Endothelial cell of umbilical vein (primary cell): Measurements from ENCODE around the gene NELL2. TPM values are rescaled to one million over a fixed set of nuclear protein-coding genes. Genes with fewer than 3 reads are reported as not detected.

Source experiments
- BruUV-seq: library from RNA; stranded (reverse); fragments of 400-500 nt; replicated peaks from 2 replicates; lab custom pipeline; 2021; lab: Mats Ljungman, UMichigan
- CTCF ChIA-PET: fragments of 300-600, 350-600 bp; sonication (Branson Sonifier 250); formaldehyde crosslinking; loops from one replicate; lab custom pipeline; 2021; ENCODE audit warnings: antibody characterized with exemption, inconsistent platforms; lab: Charles Lee
- POLR2A ChIA-PET: fragments of 300-600, 350-600 bp; sonication (Branson Sonifier 250); formaldehyde crosslinking; loops from one replicate; lab custom pipeline; 2021; ENCODE audit warnings: antibody characterized with exemption, inconsistent platforms; lab: Charles Lee
- DNase-seq: peaks from one replicate; pipeline ENCODE4 v3.0.0-alpha.2; 2011; ENCODE audit warnings: low read depth, low spot score
- FAIRE-seq: peaks from 2 replicates; lab custom pipeline; 2011; peaks lifted over from hg19 to GRCh38; lab: Jason Lieb, UNC
- H2AFZ ChIP-seq: 2 replicates; pipeline ENCODE4 v1.6.0; 2012; ENCODE audit warnings: low read depth, low read length, control low read depth, inconsistent platforms
- H3K27ac ChIP-seq: 2 replicates; pipeline ENCODE4 v1.5.1; 2011; ENCODE audit warnings: low read depth, mild to moderate bottlenecking, control low read depth, low read length, moderate library complexity; ENCODE audit not compliant: insufficient read depth
- H3K27me3 ChIP-seq, 2 experiments: 2 replicates each; pipeline versions ENCODE4 v1.6.0 to v1.6.1; 2011; ENCODE audit warnings: low read length in 2 of 2, mixed read lengths in 1 of 2; ENCODE audit not compliant: control insufficient read depth in 2 of 2, insufficient read depth in 2 of 2
- H3K36me3 ChIP-seq, 2 experiments: 2 replicates in 1 of 2; 3 replicates in 1 of 2; pipeline ENCODE4 v1.5.1; 2011; ENCODE audit warnings: low read length in 2 of 2, mild to moderate bottlenecking in 1 of 2, moderate library complexity in 1 of 2; ENCODE audit not compliant: control insufficient read depth in 2 of 2, insufficient read depth in 2 of 2; ENCODE audit errors: extremely low read depth in 1 of 2
- H3K4me1 ChIP-seq: 3 replicates; pipeline ENCODE4 v1.5.1; 2011; ENCODE audit warnings: mild to moderate bottlenecking, low read length; ENCODE audit not compliant: control insufficient read depth, insufficient read depth; ENCODE audit errors: extremely low read depth
- H3K4me2 ChIP-seq: 2 replicates; pipeline ENCODE4 v1.6.1; 2011; ENCODE audit warnings: low read length, control low read depth, mixed read lengths; ENCODE audit not compliant: insufficient read depth
- H3K4me3 ChIP-seq, 3 experiments: fragments of 200-600 bp in 1 of 3; sonication (generic), shearing (Covaris generic) in 1 of 3; replicated peaks in 1 of 3; 2 replicates each; pipeline ENCODE4 v1.5.1; 2011 to 2016; ENCODE audit warnings: control low read depth in 3 of 3, low read length in 3 of 3, mild to moderate bottlenecking in 2 of 3, inconsistent platforms in 1 of 3, low read depth in 1 of 3, moderate library complexity in 1 of 3; ENCODE audit not compliant: insufficient read depth in 1 of 3
- H3K79me2 ChIP-seq: 2 replicates; pipeline ENCODE4 v1.6.0; 2012; ENCODE audit warnings: low read length, inconsistent platforms; ENCODE audit not compliant: control insufficient read depth, insufficient read depth
- H3K9ac ChIP-seq: replicated peaks from 2 replicates; pipeline ENCODE3; 2011; ENCODE audit warnings: low read length, control low read depth; ENCODE audit not compliant: insufficient read depth; ENCODE audit errors: extremely low read depth
- H3K9me1 ChIP-seq: replicated peaks from 3 replicates; pipeline ENCODE4 v1.6.0; 2011; ENCODE audit warnings: mild to moderate bottlenecking, low read length; ENCODE audit not compliant: control insufficient read depth, insufficient read depth; ENCODE audit errors: extremely low read depth
- H3K9me3 ChIP-seq: replicated peaks from 2 replicates; pipeline ENCODE4 v1.5.1; 2012; ENCODE audit warnings: low read length, inconsistent platforms; ENCODE audit not compliant: control insufficient read depth, insufficient read depth
- H4K20me1 ChIP-seq: replicated peaks from 2 replicates; pipeline ENCODE3; 2011; ENCODE audit warnings: mild to moderate bottlenecking, low read length; ENCODE audit not compliant: control insufficient read depth, insufficient read depth; ENCODE audit errors: extremely low read depth
- CTCF ChIP-seq, 2 donors: IDR thresholded peaks; 1 replicate in 1 of 2; 2 replicates in 1 of 2; pipeline ENCODE4 v1.5.1; 2011; ENCODE audit warnings: low read length in 2 of 2, mild to moderate bottlenecking in 2 of 2, moderate library complexity in 2 of 2, control low read depth in 1 of 2, inconsistent platforms in 1 of 2, low read depth in 1 of 2; ENCODE audit not compliant: insufficient read depth in 1 of 2; ENCODE audit errors: extremely low read depth in 1 of 2
- EZH2 ChIP-seq: IDR thresholded peaks from 2 replicates; pipeline ENCODE4 v1.6.1; 2012; ENCODE audit warnings: borderline replicate concordance, low read depth, mild to moderate bottlenecking, moderate library complexity, low read length, inconsistent platforms; ENCODE audit not compliant: severe bottlenecking
- FOS ChIP-seq: IDR thresholded peaks from 2 replicates; pipeline ENCODE4 v1.6.1; 2011; ENCODE audit warnings: mild to moderate bottlenecking, low read length, moderate library complexity, borderline replicate concordance; ENCODE audit not compliant: insufficient read depth
- GATA2 ChIP-seq: IDR thresholded peaks from 2 replicates; pipeline ENCODE4 v1.7.0; 2011; ENCODE audit warnings: low read depth, mild to moderate bottlenecking, moderate library complexity, mixed read lengths, low read length; ENCODE audit not compliant: insufficient read length, insufficient read depth
- JUN ChIP-seq: IDR thresholded peaks from 2 replicates; pipeline ENCODE4 v1.6.1; 2011; ENCODE audit warnings: borderline replicate concordance, low read depth; ENCODE audit not compliant: insufficient read length, insufficient read depth
- MAX ChIP-seq: IDR thresholded peaks from 2 replicates; pipeline ENCODE4 v1.6.1; 2011; ENCODE audit not compliant: insufficient read depth, insufficient read length
- MYC ChIP-seq: IDR thresholded peaks from one replicate; pipeline ENCODE4 v1.6.1; 2011; ENCODE audit warnings: mild to moderate bottlenecking, low read depth, low read length
- POLR2A ChIP-seq: IDR thresholded peaks from 2 replicates; pipeline ENCODE4 v1.6.1; 2012; ENCODE audit warnings: low read depth, mild to moderate bottlenecking, control low read depth, low read length
- POLR2AphosphoS5 ChIP-seq: IDR thresholded peaks from 2 replicates; pipeline ENCODE4 v1.6.1; 2012; ENCODE audit warnings: low read depth, mild to moderate bottlenecking, control low read depth, low read length, moderate library complexity; ENCODE audit not compliant: insufficient read depth
- dilution Hi-C: fragments of 300-500 bp; cut with MboI; formaldehyde crosslinking; loops from one replicate; pipeline ENCODE4 v1.15.0; 2019; ENCODE audit warnings: low sequenced_read_pairs; ENCODE audit not compliant: extremely low pct_ligation_motif_present
- intact Hi-C: fragments of 100-400 bp; cut with micrococcal nuclease; formaldehyde crosslinking; loops from one replicate; pipeline ENCODE4 v1.10.0; 2022
- polyA plus RNA-seq, 4 experiments: library from polyadenylated mRNA; depleted of rRNA in 3 of 4; stranded (reverse) in 3 of 4; unstranded in 1 of 4; fragments of >200 nt; gene quantifications; 2 replicates each; pipeline versions ENCODE4 v1.2.1 to v1.2.3, GENCODE V29; 2011 to 2012; ENCODE audit warnings: missing spikeins in 1 of 4
- total RNA-seq: library from RNA; stranded (reverse); gene quantifications from 2 replicates; pipeline ENCODE4 v1.2.3, GENCODE V29; 2021

The NELL2 gene
- total and polyA plus RNA-seq, 2 donors (not counting 3 experiments of a cell fraction or from before 2014, with no cell fraction given): 0.11 to 0.49 TPM

GRCh38 chr12:44603701-44604100, 272.4 kb downstream of the NELL2 start:
- dilution Hi-C loops: no loop called here
- no peak overlapping the region for H3K4me3 ChIP-seq
- no TSS peak for BruUV-seq
- H4K20me1 ChIP-seq: no peaks in the 10 kb centered on the region
- ChIA-PET CTCF (no interaction called here), POLR2A (no interaction called here)
- no peak for FAIRE-seq
- H3K27ac ChIP-seq: no peak overlapping the region
- no peak overlapping the region for H3K9ac ChIP-seq
- H2AFZ ChIP-seq: no peak overlapping the region
- H3K9me1 ChIP-seq: no peaks in the 10 kb centered on the region
- no peak for DNase-seq
- no peaks in the 10 kb centered on the region for H3K79me2 ChIP-seq
- no peaks in the 10 kb centered on the region for H3K27me3 ChIP-seq
- no peaks in the 10 kb centered on the region for H3K9me3 ChIP-seq
- H3K4me2 ChIP-seq: no peak overlapping the region
- no peaks in the 10 kb centered on the region for H3K36me3 ChIP-seq
- no peak for TF ChIP-seq POLR2A
- TF ChIP-seq GATA2: no peak
- no peak for TF ChIP-seq JUN
- TF ChIP-seq CTCF (IDR thresholded peaks at IDR 0.05; ENCODE audit: extremely low read depth in 1 of 2, insufficient read depth in 1 of 2, low read depth in 1 of 2, low read length in 2 of 2): no peak
- no peak for TF ChIP-seq MAX
- TF ChIP-seq FOS: no peak
- no peak for TF ChIP-seq EZH2
- TF ChIP-seq MYC: no peak
- no peak for TF ChIP-seq POLR2AphosphoS5
- intact Hi-C loops: no loop called here
- no peaks in the 10 kb centered on the region for H3K4me1 ChIP-seq
